HCT116 (cell line): ENCODE results near the gene DPF3. TPM values are rescaled to one million over a fixed set of nuclear protein-coding genes. Genes with fewer than 3 reads are reported as not detected.
"Not testable (repeated sequence)": the region's sequence is repeated elsewhere in the genome, so short reads cannot be mapped to it uniquely, and the experiment has no call there.

ENCODE experiments used
- ATAC-seq: fragments of 200-7000 bp; cut with Tn5 transposase; 2 replicates; pipeline ENCODE4 v1.9.1; 2020; ENCODE audit warnings: mild to moderate bottlenecking, moderate library complexity
- BruUV-seq: library from RNA; stranded (reverse); fragments of 400-500 nt; replicated peaks from 2 replicates; lab custom pipeline; 2021; lab: Mats Ljungman, UMichigan
- CTCF ChIA-PET: fragments of 300-600 bp; sonication (Branson Sonifier 250); formaldehyde crosslinking; loops from one replicate; lab custom pipeline; 2021; ENCODE audit warnings: antibody characterized with exemption; lab: Charles Lee
- POLR2A ChIA-PET: fragments of 300-600, 350-600 bp; sonication (Branson Sonifier 250); formaldehyde crosslinking; loops from one replicate; lab custom pipeline; 2021; ENCODE audit warnings: antibody characterized with exemption; lab: Charles Lee
- RAD21 ChIA-PET, 2 experiments: fragments of 300-600 bp; sonication (Branson Sonifier 250); formaldehyde crosslinking; loops; one replicate each; lab custom pipeline; 2023; ENCODE audit warnings: low total read pairs in 2 of 2; ENCODE audit not compliant: uncharacterized antibody in 2 of 2, unreplicated experiment in 2 of 2, low non-redundant PET in 1 of 2; lab: Charles Lee
- DNase-seq: peaks from one replicate; pipeline ENCODE4 v3.0.0-alpha.2; 2010; ENCODE audit warnings: low read depth, low spot score
- H2AFZ ChIP-seq: fragments of 200-600 bp; shearing (Covaris generic), sonication (generic); 2 replicates; pipeline ENCODE4 v1.6.1; 2017; ENCODE audit warnings: low read depth, mixed run types, mixed read lengths, antibody characterized with exemption, low read length; ENCODE audit not compliant: poor library complexity, severe bottlenecking
- H3K27ac ChIP-seq: 2 replicates; pipeline ENCODE4 v1.5.1; 2012; ENCODE audit warnings: low read depth, low read length
- H3K27me3 ChIP-seq: fragments of 200-600 bp; sonication (generic); 2 replicates; pipeline ENCODE4 v1.6.1; 2016; ENCODE audit warnings: mixed run types, low read length, mixed read lengths; ENCODE audit not compliant: insufficient read depth
- H3K36me3 ChIP-seq, 2 experiments: fragments of 200-500 bp in 1 of 2; fragments of 200-600 bp in 1 of 2; sonication (Bioruptor generic) in 1 of 2; sonication (generic) in 1 of 2; 2 replicates each; pipeline versions ENCODE4 v1.5.1 to v1.6.1; 2014 to 2016; ENCODE audit warnings: low read length in 2 of 2, inconsistent platforms in 1 of 2, mixed read lengths in 1 of 2, mixed run types in 1 of 2; ENCODE audit not compliant: insufficient read depth in 2 of 2, control insufficient read depth in 1 of 2
- H3K4me1 ChIP-seq, 2 experiments: fragments of 200-600 bp in 1 of 2; sonication (generic) in 1 of 2; 2 replicates each; pipeline versions ENCODE4 v1.5.1 to v1.6.1; 2012 to 2017; ENCODE audit warnings: low read length in 2 of 2, inconsistent platforms in 1 of 2, mild to moderate bottlenecking in 1 of 2, mixed read lengths in 1 of 2, mixed run types in 1 of 2, moderate library complexity in 1 of 2; ENCODE audit not compliant: insufficient read depth in 2 of 2, control insufficient read depth in 1 of 2
- H3K4me2 ChIP-seq: fragments of 200-600 bp; sonication (generic); 2 replicates; pipeline ENCODE4 v1.6.1; 2017; ENCODE audit warnings: mixed run types, low read length, mixed read lengths
- H3K4me3 ChIP-seq, 2 experiments: fragments of 200-600 bp in 1 of 2; sonication (generic) in 1 of 2; replicated peaks in 1 of 2; 2 replicates each; pipeline ENCODE4 v1.5.1; 2011 to 2016; ENCODE audit warnings: low read length in 2 of 2, control low read depth in 1 of 2, low read depth in 1 of 2, mild to moderate bottlenecking in 1 of 2, mixed read lengths in 1 of 2, mixed run types in 1 of 2
- H3K79me2 ChIP-seq: fragments of 200-600 bp; sonication (generic); 2 replicates; pipeline ENCODE4 v1.6.1; 2017; ENCODE audit warnings: mild to moderate bottlenecking, mixed run types, low read length, moderate library complexity, mixed read lengths; ENCODE audit not compliant: insufficient read depth
- H3K9ac ChIP-seq: fragments of 200-600 bp; sonication (generic); 2 replicates; pipeline ENCODE4 v1.6.1; 2016; ENCODE audit warnings: low read length, mixed read lengths
- H3K9me2 ChIP-seq: fragments of 200-600 bp; sonication (generic), shearing (Covaris generic); 2 replicates; pipeline ENCODE4 v1.6.1; 2017; ENCODE audit warnings: mixed run types, mild to moderate bottlenecking, moderate library complexity; ENCODE audit not compliant: insufficient read depth
- H3K9me3 ChIP-seq, 2 experiments: fragments of 200-500 bp in 1 of 2; fragments of 200-600 bp in 1 of 2; sonication (Bioruptor generic) in 1 of 2; sonication (generic) in 1 of 2; 2 replicates each; pipeline ENCODE4 v1.6.1; 2014 to 2017; ENCODE audit warnings: low read length in 2 of 2, mixed read lengths in 2 of 2, inconsistent platforms in 1 of 2, low read depth in 1 of 2, mild to moderate bottlenecking in 1 of 2, mixed run types in 1 of 2, moderate library complexity in 1 of 2; ENCODE audit not compliant: control insufficient read depth in 1 of 2, insufficient read depth in 1 of 2
- H4K20me1 ChIP-seq: fragments of 200-600 bp; sonication (generic), shearing (Covaris generic); 2 replicates; pipeline ENCODE4 v1.6.1; 2017; ENCODE audit warnings: mixed run types, mild to moderate bottlenecking, moderate library complexity; ENCODE audit not compliant: insufficient read depth
- CEBPB ChIP-seq: IDR thresholded peaks from 2 replicates; pipeline ENCODE4 v1.6.1; 2012; ENCODE audit warnings: low read depth
- CTCF ChIP-seq, 3 experiments: fragments of 200-600 bp in 1 of 3; sonication (generic) in 1 of 3; IDR thresholded peaks in 2 of 3; conservative IDR thresholded peaks in 1 of 3; 2 replicates each; pipeline ENCODE4 v1.5.1; 2012 to 2017; ENCODE audit warnings: low read depth in 2 of 3, low read length in 2 of 3, antibody characterized with exemption in 1 of 3, borderline replicate concordance in 1 of 3, control low read depth in 1 of 3, mild to moderate bottlenecking in 1 of 3, mixed read lengths in 1 of 3, mixed run types in 1 of 3, moderate library complexity in 1 of 3; ENCODE audit not compliant: insufficient read depth in 1 of 3
- EZH2phosphoT487 ChIP-seq: fragments of 200-600 bp; IDR thresholded peaks from 2 replicates; pipeline ENCODE4 v1.6.1; 2018; ENCODE audit warnings: antibody characterized with exemption, borderline replicate concordance
- SIN3A ChIP-seq: IDR thresholded peaks from 2 replicates; pipeline ENCODE4 v1.6.1; 2012; ENCODE audit warnings: low read depth
- intact Hi-C: fragments of 100-400 bp; cut with micrococcal nuclease; formaldehyde crosslinking; loops from 2 replicates; pipeline ENCODE4 v1.10.0; 2022
- total RNA-seq: library from RNA; stranded (reverse); gene quantifications from one replicate; pipeline ENCODE4 v1.2.1, GENCODE V29; 2021; ENCODE audit not compliant: unreplicated experiment

The DPF3 gene
- total RNA-seq, 1 experiment from 2014 or later = 0.27 TPM

- Histone ChIP-seq H3K9me2 (no peaks in the 10 kb centered on the region), H3K27ac (no peak overlapping the region), H3K36me3 (no peaks in the 10 kb centered on the region), H3K4me1 (no peaks in the 10 kb centered on the region), H3K9ac (no peak overlapping the region), H3K27me3 (peaks cover 6% of the 10 kb centered on the region; the same call in 1 of the 2 replicates), H3K79me2 (no peaks in the 10 kb centered on the region), H3K9me3 (no peaks in the 10 kb centered on the region), H3K4me3 (no peak overlapping the region), H4K20me1 (no peaks in the 10 kb centered on the region), H3K4me2 (no peak overlapping the region), H2AFZ (no peak overlapping the region)
- POLR2A ChIA-PET = no interaction called here
- no TSS peak for BruUV-seq
- RAD21 ChIA-PET = no interaction called here
- TF ChIP-seq SIN3A (no peak), CTCF (IDR thresholded peaks at IDR 0.05 in 2 of 3, conservative IDR thresholded peaks at IDR 0.05 in 1 of 3; ENCODE audit: borderline replicate concordance in 1 of 3, insufficient read depth in 1 of 3, low read depth in 2 of 3, low read length in 2 of 3) (no peak), EZH2phosphoT487 (no peak), CEBPB (no peak)
- CTCF ChIA-PET = no interaction called here
- DNase-seq (no peak), ATAC-seq (no peak)
- intact Hi-C loops = no loop called here
These were observed 17.7 kb downstream of the DPF3 start for GRCh38 chr14:72876005-72876709.

- H3K79me2 ChIP-seq, CTCF ChIA-PET, H2AFZ ChIP-seq, DNase-seq, H3K36me3 ChIP-seq, intact Hi-C loops, H3K4me2 ChIP-seq, H3K4me1 ChIP-seq, H3K9me3 ChIP-seq, H4K20me1 ChIP-seq, H3K9ac ChIP-seq, BruUV-seq, POLR2A ChIA-PET, H3K27ac ChIP-seq, H3K9me2 ChIP-seq, RAD21 ChIA-PET, H3K4me3 ChIP-seq, ATAC-seq: not testable (repeated sequence)
- H3K27me3 ChIP-seq = peaks cover 11% of the 10 kb centered on the region; the same call in 1 of the 2 replicates
These were observed 23.0 kb downstream of the DPF3 start for GRCh38 chr14:72870878-72871277.
